Urothelium cell line (cell line): Measurements from ENCODE around the gene DUSP16.
A peak's percentile ranks its signal among the peaks of the same experiment; 100 is the strongest.
"Not testable (repeated sequence)": the region's sequence is repeated elsewhere in the genome, so short reads cannot be mapped to it uniquely, and the experiment has no call there.

ENCODE experiments used
- DNase-seq: peaks from one replicate; pipeline ENCODE4 v3.0.0; 2011; ENCODE audit warnings: low spot score, mixed read lengths
- FAIRE-seq: peaks from 2 replicates; lab custom pipeline; 2011; peaks lifted over from hg19 to GRCh38; lab: Jason Lieb, UNC

The DUSP16 gene

DNA sequence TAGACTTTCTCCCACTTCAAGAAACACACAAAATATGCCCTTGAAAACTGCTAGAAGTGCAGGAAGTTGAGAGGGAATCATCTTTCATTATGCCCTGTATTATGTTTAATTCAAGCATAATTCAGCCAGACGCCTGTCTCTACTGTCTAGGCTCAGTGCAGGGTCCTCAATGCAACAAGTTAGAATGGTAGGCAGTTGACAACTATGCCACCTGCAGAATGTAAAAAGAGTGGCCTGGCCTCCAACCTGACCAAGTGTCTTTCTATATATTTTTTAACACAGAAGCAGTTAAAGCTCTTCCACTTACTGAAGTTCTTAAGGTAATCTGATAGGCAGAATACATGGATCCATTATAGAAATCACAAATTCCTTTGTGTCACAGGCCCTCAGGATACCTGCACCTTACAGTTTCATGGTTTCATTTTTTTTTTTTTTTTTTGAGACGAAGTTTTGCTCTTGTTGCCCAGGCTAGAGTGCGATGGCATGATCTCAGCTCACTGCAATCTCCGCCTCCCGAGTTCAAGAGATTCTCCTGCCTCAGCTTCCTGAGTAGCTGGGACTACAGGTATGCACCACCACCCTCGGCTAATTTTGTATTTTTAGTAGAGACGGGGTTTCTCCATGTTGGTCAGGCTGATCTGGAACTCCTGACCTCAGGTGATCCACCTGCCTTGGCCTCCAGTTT lies 60.4 kb downstream of the DUSP16 start:
- FAIRE-seq, DNase-seq: not testable (repeated sequence)

DNA sequence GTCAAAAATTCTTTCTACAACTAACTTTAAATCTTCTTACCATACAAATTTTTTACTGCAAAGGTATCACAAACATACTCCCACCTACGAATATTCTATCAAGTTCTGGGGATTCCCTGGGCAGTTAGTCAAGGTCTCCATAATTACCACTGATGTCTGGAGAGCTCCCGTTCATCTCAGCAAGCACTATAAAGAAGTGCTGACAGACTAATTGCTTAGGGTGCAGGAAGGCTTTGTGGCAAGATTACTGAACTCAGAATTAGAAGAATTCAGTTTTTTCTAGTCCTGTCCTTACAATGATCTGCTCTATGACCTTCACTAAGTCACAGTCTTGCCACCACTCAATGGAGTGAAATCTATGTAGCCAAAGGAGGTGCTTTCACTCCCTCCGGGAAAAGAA lies 61.5 kb downstream of the DUSP16 start:
- no peak for FAIRE-seq

DNA sequence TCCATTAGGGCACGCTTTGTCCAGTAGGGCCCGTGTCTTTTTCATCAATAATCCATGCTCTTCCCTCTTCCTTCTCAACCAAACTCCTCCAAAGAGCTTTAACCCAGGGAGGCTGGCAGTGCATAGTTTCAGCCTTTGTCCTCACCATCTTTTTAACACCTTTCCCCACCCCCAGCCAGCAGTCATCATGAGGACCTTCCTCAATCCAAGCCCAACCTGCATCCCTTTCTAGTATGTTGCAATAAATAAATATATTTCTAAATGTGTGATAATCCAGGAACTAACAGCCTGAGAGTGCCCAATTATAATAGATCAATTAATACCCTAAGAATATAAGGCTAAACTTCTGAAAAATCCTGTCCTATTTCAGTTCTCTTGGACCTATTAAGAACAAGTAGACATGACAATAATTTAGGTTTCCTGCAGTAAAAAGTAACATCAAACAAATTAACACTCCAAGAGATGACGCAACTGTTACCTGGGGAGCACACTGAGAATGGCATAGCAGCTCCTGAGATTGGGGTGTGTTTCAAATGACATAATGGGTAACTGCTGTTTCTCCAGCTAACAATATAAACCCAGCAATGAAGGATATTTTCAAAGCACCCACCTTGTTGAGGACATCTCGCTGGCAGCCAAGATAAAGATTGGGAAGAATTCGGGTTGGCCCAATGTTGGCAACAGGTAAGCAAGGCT lies 62.6 kb downstream of the DUSP16 start:
- DNase-seq (no peak), FAIRE-seq (no peak)

More for the DNA sequence above, 61.5 kb downstream of the DUSP16 start:
- no peak for DNase-seq

DNA sequence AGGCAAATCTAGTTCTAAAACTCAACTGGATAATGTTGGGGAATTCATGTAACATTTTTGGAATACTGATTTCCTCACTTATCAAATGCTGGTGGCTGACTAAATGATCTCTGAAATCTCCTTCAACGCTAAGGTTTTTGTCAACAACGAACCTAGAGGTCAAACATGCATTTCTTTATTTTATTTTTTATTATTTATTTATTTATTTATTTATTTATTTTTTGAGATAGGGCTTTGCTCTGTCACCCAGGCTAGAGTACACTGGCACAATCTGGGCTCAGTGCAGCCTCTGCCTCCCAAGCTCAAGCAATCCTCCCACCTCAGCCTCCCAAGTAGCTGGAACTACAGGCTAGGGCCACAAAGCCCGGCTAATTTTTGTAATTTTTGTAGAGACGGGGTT lies 64.5 kb downstream of the DUSP16 start:
- FAIRE-seq (no peak), DNase-seq (no peak)

DNA sequence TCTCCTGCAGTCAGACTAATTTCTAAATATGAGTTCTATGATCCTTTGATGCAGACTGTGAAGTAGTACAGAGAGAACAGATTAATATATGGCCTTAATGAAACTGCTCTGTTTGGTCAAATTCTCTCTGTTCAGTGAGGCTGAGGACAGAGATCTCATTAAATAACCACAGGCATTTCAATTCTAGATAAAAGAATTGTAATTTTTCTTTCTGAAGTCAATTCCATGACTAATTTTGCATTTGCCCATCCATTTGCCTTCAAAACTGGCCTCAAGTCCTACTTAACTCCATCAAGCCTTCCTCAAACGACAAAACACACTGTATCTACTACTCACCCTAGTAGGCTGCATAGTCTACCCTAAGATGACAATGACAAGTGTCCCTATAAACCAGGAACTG lies 67.1 kb downstream of the DUSP16 start:
- FAIRE-seq (no peak), DNase-seq (no peak)

DNA sequence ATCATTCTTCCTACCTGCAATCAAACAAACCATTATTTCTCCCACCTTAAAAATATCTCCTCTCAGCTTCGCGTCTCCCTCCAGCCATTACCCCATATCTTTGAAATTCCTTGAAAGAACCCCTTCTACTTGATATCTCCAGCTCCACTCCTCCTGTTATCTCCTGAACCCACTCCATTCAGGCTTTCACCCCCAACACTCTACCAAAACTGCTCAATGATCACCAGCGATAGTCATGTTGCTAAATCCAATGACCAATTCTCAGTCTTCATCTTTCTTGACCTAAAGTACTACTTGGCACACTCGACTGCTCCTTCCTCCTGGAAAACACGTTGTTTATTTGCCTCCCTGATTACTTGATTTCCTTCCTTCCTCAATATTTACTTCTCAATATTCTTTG lies 70.1 kb downstream of the DUSP16 start:
- no peak for FAIRE-seq
- DNase-seq, result no peak

DNA sequence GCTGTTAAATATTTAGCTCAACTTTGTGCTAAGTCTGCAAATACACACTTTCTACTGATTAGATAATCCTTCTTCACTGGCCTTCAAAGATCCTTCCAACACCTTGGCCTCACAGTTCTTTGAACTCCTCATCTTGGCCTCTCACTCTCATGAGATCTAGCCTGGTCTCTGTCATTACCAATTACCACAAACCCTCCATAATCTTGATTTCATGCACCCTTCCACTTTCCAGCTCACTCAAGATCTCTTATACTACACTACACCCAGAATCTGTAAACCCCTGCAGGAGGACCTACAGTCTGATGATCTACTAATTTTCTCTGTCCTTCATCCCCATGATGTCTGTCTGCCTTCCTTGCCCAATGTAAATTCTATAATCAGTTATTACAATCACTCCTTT lies 71.1 kb downstream of the DUSP16 start:
- FAIRE-seq (no peak), DNase-seq (no peak)

DNA sequence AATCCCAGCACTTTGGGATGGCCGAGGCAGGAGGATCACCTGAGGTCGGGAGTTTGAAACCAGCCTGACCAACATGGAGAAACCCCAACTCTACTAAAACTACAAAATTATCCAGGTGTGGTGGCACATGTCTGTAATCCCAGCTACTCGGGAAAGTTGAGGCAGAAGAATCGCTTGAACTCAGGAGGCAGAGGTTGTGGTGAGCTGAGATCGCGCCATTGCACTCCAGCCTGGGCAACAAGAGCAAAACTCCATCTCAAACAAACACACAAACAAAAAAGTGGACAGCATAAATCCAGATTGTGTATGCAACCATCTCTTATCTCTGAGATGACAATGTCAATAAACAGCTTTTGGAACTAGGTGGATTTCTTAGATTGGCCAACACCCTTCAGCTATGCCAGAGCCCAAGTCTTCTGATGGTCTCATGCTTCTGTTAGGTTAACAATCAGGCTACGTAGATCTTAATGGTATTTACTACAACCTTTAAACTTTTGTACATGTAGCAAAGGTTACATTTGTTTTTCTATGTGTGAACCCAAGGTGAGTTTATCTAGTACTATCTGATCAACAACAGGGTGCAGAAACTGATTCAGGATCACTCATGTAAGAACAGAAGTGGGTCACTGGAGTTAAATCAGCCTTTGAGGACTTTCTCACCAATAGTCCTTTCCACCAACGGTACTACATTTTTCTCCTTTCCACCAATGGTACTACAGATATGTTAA lies 73.7 kb downstream of the DUSP16 start:
- FAIRE-seq (no peak), DNase-seq (no peak)

DNA sequence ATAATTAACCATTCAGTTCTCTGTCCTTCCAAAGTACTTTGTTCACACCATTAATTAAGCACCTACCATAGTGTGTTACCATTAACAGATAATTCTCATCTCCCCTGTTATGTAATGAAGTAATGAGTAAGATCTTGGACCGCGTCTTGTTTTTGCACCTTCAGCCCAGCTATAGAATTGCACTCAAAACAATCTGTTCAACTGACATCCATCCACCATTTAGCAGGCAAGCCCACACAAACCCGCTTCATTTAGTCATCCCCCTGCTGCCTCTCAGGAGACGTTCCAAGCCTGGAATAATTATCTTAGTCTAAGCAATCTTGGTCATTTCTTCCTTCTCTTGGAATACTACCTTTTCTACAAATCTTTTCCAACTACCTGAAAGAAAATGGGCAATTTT lies 74.4 kb downstream of the DUSP16 start:
- DNase-seq (no peak), FAIRE-seq (no peak)

DNA sequence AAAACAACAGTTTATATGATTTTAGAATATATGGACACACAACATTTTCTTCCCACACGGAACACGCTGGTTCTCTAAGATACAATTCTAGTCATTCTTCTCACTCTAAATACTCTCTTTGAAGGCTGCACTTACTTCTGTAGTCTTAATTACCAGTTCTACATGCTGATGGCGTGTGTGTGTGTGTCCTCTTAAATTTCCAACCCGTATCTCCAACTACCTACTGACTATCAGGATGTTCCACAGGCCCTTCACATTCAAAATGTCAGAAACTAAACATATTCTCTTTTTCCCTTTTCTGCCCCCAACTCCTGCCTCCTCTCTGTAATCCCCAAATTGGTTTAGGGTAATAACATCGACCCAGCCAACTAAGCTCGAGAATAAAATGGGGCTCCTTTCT lies 75.2 kb downstream of the DUSP16 start:
- DNase-seq (no peak), FAIRE-seq (no peak)

DNA sequence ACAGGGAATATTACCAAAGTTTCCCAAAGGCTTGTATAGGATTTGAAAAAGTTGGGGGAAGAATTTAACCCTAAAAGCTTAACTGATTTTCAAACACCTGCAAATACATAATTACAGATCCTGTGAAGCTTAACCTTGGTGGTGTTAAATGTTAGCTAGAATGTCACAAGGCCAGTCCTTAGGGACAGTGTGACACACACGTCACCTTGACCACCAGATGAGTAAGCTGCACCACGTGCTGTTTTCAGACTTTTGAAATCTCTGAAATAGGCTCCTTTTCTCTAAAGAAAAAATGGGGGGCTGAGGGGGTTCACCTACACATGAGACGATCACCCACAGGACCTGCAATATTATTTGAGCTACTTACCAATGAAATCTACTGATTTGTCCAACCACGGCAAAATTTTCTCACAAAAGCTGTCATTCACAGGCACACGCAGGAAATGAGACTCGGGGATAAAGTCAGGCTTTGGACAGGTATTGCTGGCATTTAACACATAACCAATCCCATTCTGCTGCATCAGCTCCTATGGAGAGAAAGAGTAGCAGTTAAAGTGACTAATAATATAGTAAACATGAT lies 75.9 kb downstream of the DUSP16 start:
- FAIRE-seq (no peak), DNase-seq (no peak)

DNA sequence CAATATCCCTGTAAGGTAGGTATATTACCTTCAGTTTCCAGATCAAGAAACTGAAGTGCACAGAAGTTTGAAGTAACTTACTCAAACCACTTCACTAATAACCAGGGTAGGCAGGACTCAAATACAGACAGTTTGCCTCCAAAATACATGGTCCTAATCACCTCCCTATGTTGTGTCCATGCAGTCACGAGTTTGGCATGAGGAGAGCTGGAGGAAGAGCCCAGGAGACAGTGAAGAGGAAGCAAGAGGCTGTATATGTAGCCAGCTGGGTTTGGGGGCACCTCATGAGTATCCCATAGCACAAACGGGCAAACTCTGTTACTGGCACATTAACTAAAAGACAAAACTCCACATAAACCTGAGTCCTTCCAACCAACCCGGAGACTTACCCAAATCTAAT lies 79.2 kb downstream of the DUSP16 start:
- no peak for FAIRE-seq
- DNase-seq, result no peak

DNA sequence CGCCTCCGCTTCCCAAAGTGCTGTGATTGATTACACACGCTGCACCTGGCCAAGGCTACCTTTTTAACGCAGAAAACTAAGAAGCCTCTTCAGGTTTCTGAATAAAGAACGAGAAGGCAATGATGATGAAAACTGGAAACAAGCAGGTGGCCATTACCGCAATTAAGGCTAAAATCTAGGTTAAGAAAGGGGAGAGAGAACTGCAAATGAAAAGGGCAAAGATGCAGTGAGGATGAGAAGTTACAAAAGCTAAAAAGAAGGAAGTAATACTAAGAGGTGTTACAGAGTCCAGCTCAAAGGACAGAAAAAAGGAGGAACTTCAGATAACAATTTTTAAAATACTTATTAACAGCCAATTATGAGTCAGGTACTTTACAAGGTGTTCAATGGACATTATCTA lies 79.7 kb downstream of the DUSP16 start:
- DNase-seq (no peak), FAIRE-seq (no peak)

DNA sequence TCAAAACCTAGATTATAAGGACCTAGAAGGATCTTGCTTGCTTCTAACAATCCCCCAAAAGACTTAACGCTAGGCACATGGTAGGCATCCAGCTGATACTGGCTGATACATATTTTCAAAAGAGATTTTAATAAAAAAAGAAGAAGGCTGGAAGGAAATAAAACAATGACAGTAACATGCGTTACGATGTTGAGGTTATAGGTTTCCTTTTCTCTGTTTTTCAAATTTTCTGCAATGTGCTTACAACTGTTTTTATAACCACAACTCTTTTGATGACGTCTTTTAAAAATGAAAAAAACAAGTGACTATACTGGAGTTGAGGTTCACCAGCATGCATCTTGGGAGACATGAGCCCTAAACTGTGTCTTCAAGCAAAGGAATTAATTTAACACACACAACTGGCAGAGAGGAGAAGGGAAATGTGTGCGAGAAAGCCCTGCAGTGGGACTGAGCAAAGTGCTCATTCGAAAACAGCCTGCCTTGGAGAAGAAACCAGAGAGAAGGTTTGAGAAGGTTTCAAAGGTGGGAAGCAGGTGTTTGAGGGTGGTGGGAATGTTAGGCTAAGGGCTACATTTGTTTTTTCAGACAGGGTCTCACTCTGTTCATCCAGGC lies 80.4 kb downstream of the DUSP16 start:
- FAIRE-seq, result no peak
- DNase-seq, result no peak

DNA sequence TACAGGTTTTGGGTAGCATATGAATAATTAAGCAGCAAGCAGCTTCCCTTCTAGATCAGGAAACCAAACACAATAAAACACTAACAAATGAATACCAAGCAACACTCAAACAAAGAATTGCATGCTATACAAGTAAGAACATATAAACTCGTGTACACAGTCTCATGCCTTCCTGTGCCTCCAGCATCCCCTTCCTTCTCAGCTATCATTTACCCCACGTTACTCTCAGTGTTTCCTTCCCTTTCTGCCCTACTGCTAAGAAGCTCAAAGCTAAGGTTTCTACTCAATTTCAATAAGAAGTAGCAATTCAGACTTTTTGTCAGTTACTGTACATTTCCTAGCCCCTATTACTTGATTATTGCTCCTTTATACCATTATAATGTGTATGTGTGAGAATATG lies 81.0 kb downstream of the DUSP16 start:
- FAIRE-seq, result no peak
- DNase-seq, result no peak

DNA sequence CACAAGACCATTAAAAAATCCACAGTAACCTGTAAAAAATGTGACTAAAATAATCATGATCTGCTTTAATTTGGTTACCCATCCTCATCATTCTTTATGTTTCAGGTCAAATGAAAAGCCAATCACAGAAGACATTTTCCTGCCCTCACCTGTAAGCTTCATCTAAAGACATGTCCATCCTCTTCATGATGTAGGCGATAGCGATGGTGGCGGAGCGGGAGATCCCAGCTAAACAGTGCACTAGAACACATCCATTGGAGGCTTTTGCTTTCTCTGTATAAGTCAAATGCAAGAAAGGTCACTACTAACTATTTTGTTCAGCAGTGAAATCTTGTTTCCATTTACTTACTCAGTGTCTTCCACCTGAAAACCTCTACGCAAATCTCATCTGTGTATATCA lies 82.6 kb downstream of the DUSP16 start:
- FAIRE-seq (peak; percentile 67), DNase-seq (no peak)

DNA sequence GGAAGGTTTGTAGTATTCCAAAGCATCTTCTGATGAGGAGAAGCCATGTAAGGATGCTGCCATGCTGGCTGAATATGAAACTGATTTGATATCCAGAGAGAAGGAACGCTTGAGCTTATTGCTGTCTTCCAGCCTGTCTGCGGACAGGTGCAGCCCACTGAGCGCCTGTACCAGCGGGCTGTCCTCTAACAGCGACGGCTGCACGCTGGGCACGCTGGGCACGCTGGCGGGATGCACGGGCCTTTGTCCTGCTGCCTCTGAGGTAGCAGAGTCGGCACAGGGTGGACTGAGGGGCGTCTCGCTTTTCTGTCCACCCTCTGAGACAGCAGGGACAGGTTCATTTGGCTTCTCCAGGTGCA lies 85.2 kb downstream of the DUSP16 start:
- FAIRE-seq, result no peak
- DNase-seq, result no peak

DNA sequence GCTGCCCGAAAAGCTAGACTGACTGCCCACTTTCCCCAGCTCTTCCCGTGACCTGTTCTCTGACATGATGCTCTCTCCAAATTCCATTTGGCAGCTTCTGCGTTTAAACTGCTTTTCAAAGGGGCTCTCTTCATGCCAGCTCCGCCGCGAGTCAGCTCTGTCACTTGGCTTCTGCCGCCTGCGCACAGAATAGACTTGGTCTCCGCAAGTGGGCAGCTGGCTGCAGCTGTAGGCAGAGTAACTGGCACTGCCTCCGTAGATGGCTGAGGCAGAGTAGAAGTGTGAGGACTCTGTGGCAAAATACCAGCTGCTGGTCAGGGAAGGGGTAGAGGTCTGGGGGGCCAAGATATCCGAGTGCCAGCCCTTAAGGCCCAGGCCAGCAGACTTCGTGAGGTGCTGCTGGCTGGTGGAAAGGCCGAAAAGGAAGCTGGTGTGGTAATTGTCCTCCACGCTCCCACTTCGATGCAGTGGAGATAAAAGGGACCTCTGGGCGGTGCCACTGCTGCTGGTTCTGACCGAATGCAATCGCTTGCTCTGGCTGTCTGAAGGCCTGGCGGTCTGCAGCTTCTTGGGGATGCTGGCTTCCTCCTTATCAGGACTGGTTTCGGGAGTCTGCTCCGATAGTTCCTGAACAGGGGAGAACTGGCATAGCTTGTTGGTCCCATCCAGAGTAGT lies 85.7 kb downstream of the DUSP16 start:
- no peak for FAIRE-seq
- no peak for DNase-seq

DNA sequence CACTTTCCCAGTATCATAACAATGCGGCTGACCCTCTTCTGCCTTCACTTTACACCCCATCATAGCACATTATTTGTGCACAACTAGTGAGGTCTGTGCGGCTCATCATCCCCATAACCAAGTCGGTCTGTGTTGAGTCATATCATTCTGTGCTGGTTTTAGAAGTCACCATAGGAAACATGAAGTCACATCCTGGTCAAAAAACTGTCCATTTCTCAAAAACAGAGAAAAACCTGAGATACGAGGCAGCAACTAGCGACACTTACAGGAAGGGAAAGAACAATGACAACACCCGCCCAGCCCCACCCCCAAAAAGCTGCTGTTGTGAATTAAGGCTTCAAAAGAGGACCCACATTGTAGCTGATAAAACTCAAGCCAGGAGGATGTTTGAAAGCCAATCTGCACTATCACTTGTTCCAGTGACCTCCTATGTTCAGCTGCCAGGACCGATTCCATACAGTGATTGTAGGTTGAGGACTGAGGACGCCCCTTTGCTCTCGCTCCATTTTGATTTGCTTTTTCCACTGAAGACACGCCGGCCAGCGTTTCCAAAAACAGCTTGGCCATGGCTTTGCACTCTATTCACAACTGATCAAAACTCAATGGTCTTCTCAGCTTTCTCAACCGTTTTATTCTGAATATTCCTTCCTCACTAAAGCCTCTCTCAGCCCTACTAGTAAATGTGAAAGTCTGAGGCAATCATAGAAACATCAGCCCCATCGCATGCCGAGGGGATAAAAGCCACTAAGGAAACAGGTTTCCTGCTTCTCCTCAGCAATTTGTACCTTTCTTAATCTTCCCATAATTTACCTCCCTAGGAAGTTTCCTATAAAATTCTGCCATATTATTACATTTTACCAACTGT lies 87.5 kb downstream of the DUSP16 start:
- FAIRE-seq (no peak), DNase-seq (no peak)

DNA sequence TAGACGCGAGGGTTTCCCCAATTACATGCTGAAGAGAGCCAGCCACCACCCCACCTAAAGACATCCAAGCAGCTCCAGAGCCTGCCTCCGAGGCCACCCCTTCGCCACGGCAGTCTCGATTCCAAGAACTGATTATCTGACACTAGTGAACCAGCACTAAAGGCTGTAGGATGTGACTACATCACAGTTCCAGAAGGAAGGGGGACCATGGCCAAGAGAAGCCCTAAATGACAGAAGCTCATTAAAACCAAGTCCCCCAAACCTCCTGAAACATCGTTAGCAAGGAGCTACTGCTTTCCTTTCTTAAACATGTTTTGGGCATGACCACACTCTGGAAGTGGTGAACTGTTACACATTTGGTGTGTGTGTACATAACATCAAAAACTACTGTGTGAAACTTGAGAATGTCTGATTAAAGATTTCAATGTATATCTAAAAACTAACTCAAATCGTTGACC lies 88.2 kb downstream of the DUSP16 start:
- FAIRE-seq (no peak), DNase-seq (no peak)
